GM12865 (cell line): ENCODE data around the gene TEFM.

Source experiments
- DNase-seq: peaks from one replicate; pipeline ENCODE4 v3.0.0; 2010; ENCODE audit warnings: low read depth
- H3K4me3 ChIP-seq: 2 replicates; pipeline ENCODE4 v1.5.1; 2011; ENCODE audit warnings: mild to moderate bottlenecking, low read depth, low read length, control low read depth
- TF ChIP-seq, protein P1 (sequence below): IDR thresholded peaks from 2 replicates; pipeline ENCODE4 v1.5.1; 2011; ENCODE audit warnings: low read length, control low read depth, low read depth, inconsistent platforms; ENCODE audit not compliant: insufficient read depth; ENCODE audit errors: missing control alignments

TEFM gene, protein sequence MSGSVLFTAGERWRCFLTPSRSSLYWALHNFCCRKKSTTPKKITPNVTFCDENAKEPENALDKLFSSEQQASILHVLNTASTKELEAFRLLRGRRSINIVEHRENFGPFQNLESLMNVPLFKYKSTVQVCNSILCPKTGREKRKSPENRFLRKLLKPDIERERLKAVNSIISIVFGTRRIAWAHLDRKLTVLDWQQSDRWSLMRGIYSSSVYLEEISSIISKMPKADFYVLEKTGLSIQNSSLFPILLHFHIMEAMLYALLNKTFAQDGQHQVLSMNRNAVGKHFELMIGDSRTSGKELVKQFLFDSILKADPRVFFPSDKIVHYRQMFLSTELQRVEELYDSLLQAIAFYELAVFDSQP

DNA sequence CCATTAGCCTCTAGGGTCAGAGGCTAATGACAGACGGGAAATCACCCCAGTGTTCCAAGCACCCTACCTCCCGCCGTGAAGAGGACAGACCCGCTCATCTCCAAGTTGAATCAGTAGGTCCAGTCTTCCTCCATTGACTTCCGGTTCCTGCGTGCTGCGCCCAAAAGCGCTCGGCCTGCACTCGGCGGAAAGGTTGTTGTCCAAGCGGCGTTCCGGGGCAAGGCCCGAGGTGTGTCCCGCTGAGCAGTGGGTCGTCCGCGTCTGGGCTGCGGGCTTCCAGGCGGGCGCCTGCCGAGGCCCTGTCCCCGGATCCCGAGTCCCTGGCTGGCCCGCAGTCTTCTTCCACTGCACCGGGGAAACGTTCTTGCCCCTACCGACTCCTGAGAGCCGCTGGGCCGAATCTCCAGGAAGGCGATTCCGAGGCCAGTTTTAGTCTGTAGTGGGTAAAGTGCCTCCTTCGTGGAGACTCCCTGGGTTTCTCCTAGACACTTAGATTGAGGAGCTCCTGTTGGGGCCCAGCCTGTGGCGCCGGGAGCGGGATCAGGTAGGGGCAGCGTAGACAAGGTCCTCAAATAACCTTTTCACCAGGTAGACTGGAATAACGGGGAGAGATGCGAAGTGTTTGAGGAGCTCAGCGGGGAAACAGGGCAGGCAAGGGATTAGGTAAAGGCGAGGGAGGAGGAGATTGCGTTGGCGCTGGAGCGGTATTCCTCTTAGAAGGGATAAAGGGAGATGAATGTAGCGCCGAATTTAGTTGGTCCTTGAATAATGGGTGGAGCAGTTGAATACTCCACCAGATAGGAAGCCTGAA lies at the start of gene TEFM:
TSS of gene TEFM (minus strand) at position 138 of the 811 bp plus-strand sequence. CDS start at position 98, 40 bp downstream.
- H3K4me3 ChIP-seq: peak within 1 kb of the TSS; percentile 97
- peak; percentile 95 for DNase-seq
- TF ChIP-seq, protein P1, sequence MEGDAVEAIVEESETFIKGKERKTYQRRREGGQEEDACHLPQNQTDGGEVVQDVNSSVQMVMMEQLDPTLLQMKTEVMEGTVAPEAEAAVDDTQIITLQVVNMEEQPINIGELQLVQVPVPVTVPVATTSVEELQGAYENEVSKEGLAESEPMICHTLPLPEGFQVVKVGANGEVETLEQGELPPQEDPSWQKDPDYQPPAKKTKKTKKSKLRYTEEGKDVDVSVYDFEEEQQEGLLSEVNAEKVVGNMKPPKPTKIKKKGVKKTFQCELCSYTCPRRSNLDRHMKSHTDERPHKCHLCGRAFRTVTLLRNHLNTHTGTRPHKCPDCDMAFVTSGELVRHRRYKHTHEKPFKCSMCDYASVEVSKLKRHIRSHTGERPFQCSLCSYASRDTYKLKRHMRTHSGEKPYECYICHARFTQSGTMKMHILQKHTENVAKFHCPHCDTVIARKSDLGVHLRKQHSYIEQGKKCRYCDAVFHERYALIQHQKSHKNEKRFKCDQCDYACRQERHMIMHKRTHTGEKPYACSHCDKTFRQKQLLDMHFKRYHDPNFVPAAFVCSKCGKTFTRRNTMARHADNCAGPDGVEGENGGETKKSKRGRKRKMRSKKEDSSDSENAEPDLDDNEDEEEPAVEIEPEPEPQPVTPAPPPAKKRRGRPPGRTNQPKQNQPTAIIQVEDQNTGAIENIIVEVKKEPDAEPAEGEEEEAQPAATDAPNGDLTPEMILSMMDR: no peak

DNA sequence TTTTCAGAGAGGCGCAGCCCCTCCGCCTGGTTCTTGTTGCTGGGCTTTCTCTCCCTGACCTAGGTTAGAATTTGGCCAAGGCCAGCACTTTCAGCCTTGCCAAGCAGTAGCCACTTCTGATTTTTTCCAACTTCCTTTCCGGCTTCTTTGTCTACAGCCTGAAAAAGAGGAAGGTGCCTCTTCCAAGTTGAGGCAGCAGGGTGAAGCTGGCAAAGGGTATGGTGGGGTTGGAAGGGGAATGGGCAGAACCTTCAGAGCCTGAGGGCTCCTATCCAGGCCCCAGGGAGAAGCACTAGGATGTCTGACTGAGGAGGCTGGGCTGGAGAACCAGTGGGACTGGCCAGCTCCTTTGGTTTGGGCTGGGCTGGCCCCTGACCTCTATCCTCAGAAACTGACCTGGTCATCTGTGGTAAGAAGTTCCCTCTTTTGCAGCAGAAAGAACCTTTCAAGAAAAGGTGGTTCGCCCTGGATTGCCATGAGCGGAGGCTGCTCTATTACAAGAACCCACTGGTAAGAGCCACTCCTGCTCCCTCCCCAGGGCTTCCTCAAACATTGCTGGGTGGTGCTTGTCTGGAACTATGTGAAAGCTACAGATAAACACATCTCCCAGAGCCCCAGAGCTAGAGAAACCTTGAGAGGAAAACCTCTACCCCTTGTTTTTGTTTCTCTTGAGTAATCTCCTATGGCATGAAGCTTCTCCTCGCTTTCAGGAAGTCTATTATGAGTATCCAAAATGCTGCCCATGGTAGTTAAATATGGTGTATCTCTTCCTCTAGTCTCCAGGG lies 48.2 kb upstream of the TEFM start:
- DNase-seq: no peak
- H3K4me3 ChIP-seq: no peak overlapping the region
- TF ChIP-seq, protein P1: no peak

DNA sequence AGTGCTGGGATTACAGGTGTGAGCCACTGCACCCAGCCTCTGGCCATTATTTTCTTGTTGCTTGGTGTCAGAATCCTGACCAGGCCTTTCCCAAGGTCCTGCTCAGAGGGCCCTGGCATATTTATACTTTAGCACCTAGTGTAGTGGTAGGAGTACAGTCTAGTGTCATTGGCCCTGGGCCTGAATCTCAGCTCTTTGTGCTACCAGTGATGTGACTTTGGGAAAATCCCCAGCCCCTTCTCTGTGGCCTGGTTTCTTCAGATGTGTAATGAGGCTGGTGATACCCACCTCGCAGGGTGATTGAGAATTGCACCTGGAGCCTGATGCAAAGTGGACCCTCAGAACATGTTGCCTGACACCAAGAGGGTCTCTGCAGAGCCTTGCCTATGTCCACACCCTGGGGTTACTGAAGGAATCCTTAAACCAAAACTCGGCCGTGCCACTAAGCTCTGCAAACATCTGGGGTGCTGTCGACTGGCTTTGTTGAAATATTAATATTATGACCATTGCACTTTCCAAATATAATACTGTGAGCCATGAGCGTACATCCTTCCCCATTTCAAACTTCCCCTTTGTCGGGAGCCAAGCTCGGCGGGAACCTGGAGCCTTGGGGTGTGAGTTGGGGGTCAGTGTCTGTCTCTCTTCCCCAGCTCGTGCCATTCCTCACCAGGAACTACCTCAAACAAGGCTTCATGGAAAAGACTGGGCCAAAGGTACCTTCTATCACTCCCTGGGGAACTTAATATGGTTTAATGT lies 46.8 kb upstream of the TEFM start:
- no peak overlapping the region for H3K4me3 ChIP-seq
- TF ChIP-seq, protein P1: no peak
- DNase-seq: no peak

DNA sequence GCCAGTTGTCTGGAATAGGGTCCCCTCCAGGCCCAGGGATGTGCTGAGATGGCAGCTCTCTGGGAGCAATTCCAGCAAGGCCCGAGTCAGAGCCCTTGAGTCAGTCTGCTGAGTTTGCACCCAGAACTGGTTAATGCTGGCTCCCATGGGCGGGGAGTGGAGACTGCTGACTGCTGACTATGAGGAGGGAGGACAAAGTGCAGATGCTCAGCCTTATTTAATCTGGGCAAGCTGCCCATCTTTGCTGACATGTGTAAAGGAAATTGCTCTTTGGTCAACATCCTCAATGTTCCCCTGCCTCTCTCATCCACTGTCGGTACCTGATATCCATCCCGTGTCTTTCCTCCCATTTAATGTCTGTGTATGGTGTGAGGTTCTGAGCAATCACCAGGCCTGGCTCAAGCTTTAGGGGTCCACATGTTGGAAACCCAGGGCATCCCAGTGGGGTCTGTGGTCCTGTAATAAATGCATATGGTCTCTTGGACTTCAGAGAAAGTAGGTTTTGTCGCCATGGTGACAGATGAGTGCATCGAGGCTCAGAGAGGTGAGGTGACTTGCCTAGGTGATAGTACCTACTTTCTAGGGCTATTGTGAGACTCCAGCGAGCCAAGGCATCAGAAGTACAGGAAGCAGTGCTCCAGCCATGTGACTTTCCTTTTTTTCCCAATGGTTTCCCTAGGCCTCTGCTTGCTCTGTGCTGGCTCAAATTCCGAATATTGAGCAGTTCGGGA lies 44.8 kb upstream of the TEFM start:
- no peak for DNase-seq
- TF ChIP-seq, protein P1: no peak
- no peak overlapping the region for H3K4me3 ChIP-seq

DNA sequence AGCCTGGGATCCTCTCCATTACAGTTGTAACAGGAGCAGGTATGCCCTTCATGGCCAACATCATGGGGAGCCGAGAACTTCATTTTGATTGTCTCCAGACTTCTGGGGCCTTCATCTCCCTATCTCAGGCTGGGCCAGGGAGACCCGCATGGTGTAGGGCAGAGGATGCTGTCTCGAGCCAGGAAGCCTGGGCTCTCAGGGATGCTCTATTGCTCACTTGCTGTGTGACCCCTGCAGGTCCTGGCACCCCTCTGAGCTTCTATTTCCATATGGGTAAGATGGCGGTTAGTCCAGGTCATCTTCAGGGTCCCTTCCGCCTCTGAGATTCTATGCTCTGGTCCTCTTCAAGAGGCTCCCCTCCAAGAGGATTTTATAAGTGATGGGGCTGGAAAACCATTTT lies 44.2 kb upstream of the TEFM start:
- TF ChIP-seq, protein P1: no peak
- H3K4me3 ChIP-seq: no peak overlapping the region
- no peak for DNase-seq
